IMR-90 (cell line): ENCODE measurements around the gene STX16. TPM values are rescaled to one million over a fixed set of nuclear protein-coding genes. Genes with fewer than 3 reads are reported as not detected.

Experiments used
- ATAC-seq: fragments of 200-7000 bp; cut with Tn5 transposase; 2 replicates; pipeline ENCODE4 v1.9.1; 2020; ENCODE audit warnings: low read depth, mild to moderate bottlenecking, moderate library complexity
- BruUV-seq: library from RNA; stranded (reverse); fragments of 400-500 nt; replicated peaks from 2 replicates; lab custom pipeline; 2021; lab: Mats Ljungman, UMichigan
- CTCF ChIA-PET: fragments of 300-600 bp; formaldehyde crosslinking; extraction: SDS; loops from one replicate; lab custom pipeline; 2021; ENCODE audit warnings: antibody characterized with exemption; lab: Yijun Ruan, JAX
- POLR2A ChIA-PET: fragments of 300-600 bp; sonication (Branson Sonifier 250); formaldehyde crosslinking; loops from one replicate; lab custom pipeline; 2022; ENCODE audit warnings: antibody characterized with exemption; ENCODE audit not compliant: unreplicated experiment; lab: Charles Lee
- DNase-seq: peaks from one replicate; pipeline ENCODE4 v3.0.0; 2013
- H2AFZ ChIP-seq: replicated peaks from 2 replicates; pipeline ENCODE3; 2013; ENCODE audit warnings: low read length, mild to moderate bottlenecking; ENCODE audit not compliant: poor library complexity
- H2AK5ac ChIP-seq: 2 replicates; pipeline ENCODE4 v1.6.1; 2013; ENCODE audit warnings: low read depth, low read length, inconsistent platforms
- H2AK9ac ChIP-seq: replicated peaks from 2 replicates; pipeline ENCODE3; 2013; ENCODE audit warnings: mild to moderate bottlenecking, low read depth, low read length, moderate library complexity; ENCODE audit not compliant: poor library complexity
- H2BK120ac ChIP-seq: 2 replicates; pipeline ENCODE4 v1.6.1; 2013; ENCODE audit warnings: low read depth, low read length, inconsistent platforms
- H2BK15ac ChIP-seq: 3 replicates; pipeline ENCODE4 v1.6.1; 2013; ENCODE audit warnings: low read depth, low read length, inconsistent platforms
- H2BK20ac ChIP-seq: 2 replicates; pipeline ENCODE4 v1.6.1; 2013; ENCODE audit warnings: low read depth, mild to moderate bottlenecking, inconsistent platforms, low read length, moderate library complexity
- H2BK5ac ChIP-seq: 2 replicates; pipeline ENCODE4 v1.6.1; 2013; ENCODE audit warnings: mild to moderate bottlenecking, low read depth, low read length, inconsistent platforms; ENCODE audit not compliant: poor library complexity, severe bottlenecking
- H3K14ac ChIP-seq: replicated peaks from 2 replicates; pipeline ENCODE4 v1.6.1; 2013; ENCODE audit warnings: low read depth, low read length, inconsistent platforms
- H3K18ac ChIP-seq: 2 replicates; pipeline ENCODE4 v1.6.1; 2013; ENCODE audit warnings: low read depth, low read length, control low read depth
- H3K23ac ChIP-seq: 2 replicates; pipeline ENCODE4 v1.6.1; 2013; ENCODE audit warnings: low read depth, low read length, inconsistent platforms
- H3K27ac ChIP-seq: 2 replicates; pipeline ENCODE4 v1.5.1; 2013; ENCODE audit warnings: mild to moderate bottlenecking, control low read depth, low read length; ENCODE audit not compliant: insufficient read depth
- H3K27me3 ChIP-seq: 2 replicates; pipeline ENCODE4 v1.6.1; 2013; ENCODE audit warnings: low read length; ENCODE audit not compliant: control insufficient read depth, insufficient read depth
- H3K36me3 ChIP-seq: 2 replicates; pipeline ENCODE4 v1.6.1; 2013; ENCODE audit warnings: low read length, mixed read lengths; ENCODE audit not compliant: control insufficient read depth, insufficient read depth
- H3K4ac ChIP-seq: 2 replicates; pipeline ENCODE4 v1.6.1; 2013; ENCODE audit warnings: low read depth, low read length, inconsistent platforms
- H3K4me1 ChIP-seq: 2 replicates; pipeline ENCODE4 v1.6.1; 2013; ENCODE audit warnings: low read length, mixed read lengths; ENCODE audit not compliant: control insufficient read depth, insufficient read depth
- H3K4me2 ChIP-seq: 2 replicates; pipeline ENCODE4 v1.6.1; 2013; ENCODE audit warnings: low read depth, mild to moderate bottlenecking, control low read depth, low read length, moderate library complexity
- H3K4me3 ChIP-seq: 2 replicates; pipeline ENCODE4 v1.5.1; 2013; ENCODE audit warnings: low read depth, mild to moderate bottlenecking, control low read depth, low read length, moderate library complexity; ENCODE audit not compliant: insufficient read depth
- H3K56ac ChIP-seq: 2 replicates; pipeline ENCODE4 v1.6.1; 2013; ENCODE audit warnings: low read length, inconsistent platforms; ENCODE audit not compliant: insufficient read depth; ENCODE audit errors: extremely low read depth
- H3K79me1 ChIP-seq, 2 experiments: 2 replicates each; pipeline ENCODE4 v1.6.1; 2013; ENCODE audit warnings: low read length in 2 of 2, inconsistent platforms in 1 of 2, low read depth in 1 of 2
- H3K9ac ChIP-seq: 2 replicates; pipeline ENCODE4 v1.6.1; 2013; ENCODE audit warnings: low read depth, low read length, control low read depth
- H3K9me1 ChIP-seq: 2 replicates; pipeline ENCODE4 v1.6.1; 2013; ENCODE audit warnings: low read length, inconsistent platforms; ENCODE audit not compliant: insufficient read depth
- H3K9me3 ChIP-seq: 2 replicates; pipeline ENCODE4 v1.6.1; 2013; ENCODE audit warnings: low read length; ENCODE audit not compliant: control insufficient read depth, insufficient read depth
- H4K20me1 ChIP-seq: 2 replicates; pipeline ENCODE4 v1.6.1; 2013; ENCODE audit warnings: low read length, inconsistent platforms; ENCODE audit not compliant: insufficient read depth
- H4K5ac ChIP-seq: 2 replicates; pipeline ENCODE4 v1.6.1; 2013; ENCODE audit warnings: mild to moderate bottlenecking, low read depth, low read length, control low read depth
- H4K8ac ChIP-seq, 2 experiments: 2 replicates each; pipeline ENCODE4 v1.6.1; 2013; ENCODE audit warnings: low read depth in 2 of 2, low read length in 2 of 2, control low read depth in 1 of 2, inconsistent platforms in 1 of 2
- H4K91ac ChIP-seq: 2 replicates; pipeline ENCODE4 v1.6.1; 2013; ENCODE audit warnings: low read depth, low read length, inconsistent platforms; ENCODE audit not compliant: insufficient read depth
- BHLHE40 ChIP-seq: fragments of 150-350 bp; IDR thresholded peaks from 2 replicates; pipeline ENCODE4 v1.6.1; 2016; ENCODE audit warnings: mild to moderate bottlenecking, low read depth, low read length
- CEBPB ChIP-seq: IDR thresholded peaks from 2 replicates; pipeline ENCODE4 v1.6.1; 2012; ENCODE audit warnings: low read depth, low read length, improper control_type of control experiment
- CHD1 ChIP-seq: IDR thresholded peaks from 2 replicates; pipeline ENCODE4 v1.6.1; 2012; ENCODE audit warnings: low read depth, low read length, improper control_type of control experiment
- FOS ChIP-seq: fragments of 150-350 bp; IDR thresholded peaks from 2 replicates; pipeline ENCODE4 v1.6.1; 2016; ENCODE audit warnings: low read depth, low read length
- MAZ ChIP-seq: IDR thresholded peaks from 2 replicates; pipeline ENCODE4 v1.6.1; 2012; ENCODE audit warnings: low read depth, mild to moderate bottlenecking, low read length, improper control_type of control experiment, moderate library complexity, borderline replicate concordance
- MXI1 ChIP-seq: IDR thresholded peaks from 2 replicates; pipeline ENCODE4 v1.6.1; 2012; ENCODE audit warnings: low read depth, mild to moderate bottlenecking, low read length, moderate library complexity, borderline replicate concordance
- NFE2L2 ChIP-seq: fragments of 150-350 bp; IDR thresholded peaks from 2 replicates; pipeline ENCODE4 v1.6.1; 2016; ENCODE audit warnings: low read depth, mild to moderate bottlenecking, low read length
- POLR2A ChIP-seq: IDR thresholded peaks from 2 replicates; pipeline ENCODE4 v1.6.1; 2012; ENCODE audit warnings: mild to moderate bottlenecking, low read depth, low read length
- RAD21 ChIP-seq: IDR thresholded peaks from 2 replicates; pipeline ENCODE4 v1.6.1; 2012; ENCODE audit warnings: low read length, improper control_type of control experiment
- RCOR1 ChIP-seq: IDR thresholded peaks from 2 replicates; pipeline ENCODE4 v1.6.1; 2012; ENCODE audit warnings: mild to moderate bottlenecking, low read length, improper control_type of control experiment; ENCODE audit not compliant: insufficient replicate concordance
- RFX5 ChIP-seq: IDR thresholded peaks from 2 replicates; pipeline ENCODE4 v1.8.0; 2012; ENCODE audit warnings: low read depth, mild to moderate bottlenecking, low read length, moderate library complexity
- SMC3 ChIP-seq: fragments of 150-350 bp; IDR thresholded peaks from 2 replicates; pipeline ENCODE4 v1.6.1; 2016; ENCODE audit warnings: low read depth, mild to moderate bottlenecking, antibody characterized with exemption, low read length, moderate library complexity
- WGBS, 2 experiments: methylation state at CpG; one replicate each; pipeline versions ENCODE4 v1.1.5 to v1.1.7; 2013; ENCODE audit warnings: missing lambda C conversion rate in 2 of 2; ENCODE audit not compliant: insufficient read length in 1 of 2; ENCODE audit errors: extremely low coverage in 2 of 2; 5-methylcytosine and 5-hydroxymethylcytosine counted together
- dilution Hi-C: fragments of 300-500 bp; cut with HindIII; formaldehyde crosslinking; loops from one replicate; pipeline ENCODE4 v1.14.3; 2018; ENCODE audit warnings: low sequenced_read_pairs; ENCODE audit not compliant: unreplicated experiment
- in situ Hi-C: fragments of 300-500 bp; cut with MboI; formaldehyde crosslinking; loops from 3 replicates; pipeline ENCODE4 v1.14.3; 2019; ENCODE audit warnings: low sequenced_read_pairs, inconsistent platforms, mixed read lengths
- intact Hi-C: fragments of 100-400 bp; cut with micrococcal nuclease; formaldehyde crosslinking; loops from 2 replicates; pipeline ENCODE4 v1.10.0; 2022
- polyA plus RNA-seq, 3 experiments: library from polyadenylated mRNA; depleted of rRNA; stranded (reverse); fragments of >200 nt; gene quantifications; 2 replicates each; pipeline ENCODE4 v1.2.3, GENCODE V29; 2012; ENCODE audit warnings: low replicate concordance in 1 of 3
- total RNA-seq: library from RNA; depleted of rRNA; stranded (reverse); fragments of >200 nt; gene quantifications from 2 replicates; pipeline ENCODE4 v1.2.3, GENCODE V29; 2012
- TF ChIP-seq, protein P1 (sequence below): conservative IDR thresholded peaks from 2 replicates; pipeline ENCODE4 v1.5.1; 2012; ENCODE audit warnings: mild to moderate bottlenecking, low read depth, low read length, improper control_type of control experiment
- TF ChIP-seq, protein P2 (sequence below): fragments of 150-350 bp; IDR thresholded peaks from 2 replicates; pipeline ENCODE4 v1.6.1; 2016; ENCODE audit warnings: low read depth, mild to moderate bottlenecking, low read length, moderate library complexity, borderline replicate concordance

The STX16 gene
- total and polyA plus RNA-seq, 2 of the 4 experiments (the other 2 are of a cell fraction), result 26.9 to 58.2 TPM

DNA sequence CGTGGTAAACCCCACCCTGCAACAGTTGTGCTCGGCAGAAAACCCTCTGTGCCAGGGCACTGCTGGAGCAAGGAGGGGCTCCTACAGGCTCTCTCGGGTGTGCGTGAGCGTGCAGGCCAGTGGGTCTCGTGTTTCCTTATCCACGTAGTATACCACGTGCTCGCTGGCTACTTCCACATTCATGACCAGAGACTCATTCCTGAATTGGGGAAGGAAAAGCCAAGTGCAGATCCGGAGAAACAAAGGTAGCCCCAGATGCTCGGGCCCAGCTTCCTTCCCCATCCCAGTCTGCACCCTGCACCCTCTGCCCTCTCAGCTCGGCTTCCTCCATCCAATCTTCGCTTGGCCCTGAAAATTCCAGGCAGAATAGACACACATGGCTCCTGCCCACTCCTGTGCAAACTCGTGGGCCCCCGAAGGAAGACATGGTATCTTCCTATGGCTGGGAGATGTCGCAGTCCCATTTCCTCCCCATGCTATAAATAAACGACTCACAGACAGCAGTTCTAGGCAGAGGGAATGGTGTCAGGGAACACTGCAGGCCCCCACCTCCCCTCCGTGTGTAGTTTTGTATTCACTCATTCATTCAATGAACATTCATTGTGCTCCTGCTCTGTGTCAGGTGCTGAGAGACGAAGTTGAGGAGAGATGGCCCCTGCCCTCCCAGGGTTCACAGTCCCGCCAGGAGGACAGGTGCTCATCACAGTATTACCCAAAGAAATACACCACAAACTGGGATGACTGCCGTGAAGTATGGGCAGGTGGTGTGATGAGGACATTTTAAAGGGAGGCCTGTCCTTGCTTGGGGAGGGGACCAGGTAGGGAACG lies 71.1 kb downstream of the STX16 start:
- H3K27ac ChIP-seq, result no peak overlapping the region
- no peaks in the 10 kb centered on the region for H3K9me3 ChIP-seq
- intact Hi-C loops, result no loop called here
- H3K23ac ChIP-seq, result no peak overlapping the region
- H4K20me1 ChIP-seq, result no peaks in the 10 kb centered on the region
- H3K4me1 ChIP-seq, result no peaks in the 10 kb centered on the region
- no peak overlapping the region for H4K91ac ChIP-seq
- no peak overlapping the region for H3K56ac ChIP-seq
- ATAC-seq (no peak), DNase-seq (no peak)
- H4K8ac ChIP-seq, result no peak overlapping the region
- WGBS, 2 experiments, result 57% methylated on average over 6 of the region's 22 CpGs; no CpG with 5 or more reads in 1 of the 2 experiments
- BruUV-seq, result no TSS peak
- no peaks in the 10 kb centered on the region for H3K79me1 ChIP-seq
- no peak overlapping the region for H2BK5ac ChIP-seq
- ChIA-PET POLR2A (no interaction called here), CTCF (no interaction called here)
- dilution Hi-C loops, result no loop called here
- no peak overlapping the region for H3K18ac ChIP-seq
- peaks cover 37% of the 10 kb centered on the region for H3K27me3 ChIP-seq
- no peak overlapping the region for H2AK5ac ChIP-seq
- in situ Hi-C loops, result no loop called here
- no peak overlapping the region for H2BK120ac ChIP-seq
- H3K14ac ChIP-seq, result no peak overlapping the region
- no peak overlapping the region for H3K4ac ChIP-seq
- no peak overlapping the region for H2BK15ac ChIP-seq
- no peak overlapping the region for H3K4me2 ChIP-seq
- TF ChIP-seq RFX5 (no peak), RCOR1 (no peak), CEBPB (no peak), BHLHE40 (no peak), CHD1 (no peak), RAD21 (no peak), MAZ (no peak), FOS (no peak), MXI1 (no peak), SMC3 (no peak), POLR2A (no peak), NFE2L2 (no peak)
- TF ChIP-seq, protein P1, sequence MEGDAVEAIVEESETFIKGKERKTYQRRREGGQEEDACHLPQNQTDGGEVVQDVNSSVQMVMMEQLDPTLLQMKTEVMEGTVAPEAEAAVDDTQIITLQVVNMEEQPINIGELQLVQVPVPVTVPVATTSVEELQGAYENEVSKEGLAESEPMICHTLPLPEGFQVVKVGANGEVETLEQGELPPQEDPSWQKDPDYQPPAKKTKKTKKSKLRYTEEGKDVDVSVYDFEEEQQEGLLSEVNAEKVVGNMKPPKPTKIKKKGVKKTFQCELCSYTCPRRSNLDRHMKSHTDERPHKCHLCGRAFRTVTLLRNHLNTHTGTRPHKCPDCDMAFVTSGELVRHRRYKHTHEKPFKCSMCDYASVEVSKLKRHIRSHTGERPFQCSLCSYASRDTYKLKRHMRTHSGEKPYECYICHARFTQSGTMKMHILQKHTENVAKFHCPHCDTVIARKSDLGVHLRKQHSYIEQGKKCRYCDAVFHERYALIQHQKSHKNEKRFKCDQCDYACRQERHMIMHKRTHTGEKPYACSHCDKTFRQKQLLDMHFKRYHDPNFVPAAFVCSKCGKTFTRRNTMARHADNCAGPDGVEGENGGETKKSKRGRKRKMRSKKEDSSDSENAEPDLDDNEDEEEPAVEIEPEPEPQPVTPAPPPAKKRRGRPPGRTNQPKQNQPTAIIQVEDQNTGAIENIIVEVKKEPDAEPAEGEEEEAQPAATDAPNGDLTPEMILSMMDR, result no peak
- TF ChIP-seq, protein P2, sequence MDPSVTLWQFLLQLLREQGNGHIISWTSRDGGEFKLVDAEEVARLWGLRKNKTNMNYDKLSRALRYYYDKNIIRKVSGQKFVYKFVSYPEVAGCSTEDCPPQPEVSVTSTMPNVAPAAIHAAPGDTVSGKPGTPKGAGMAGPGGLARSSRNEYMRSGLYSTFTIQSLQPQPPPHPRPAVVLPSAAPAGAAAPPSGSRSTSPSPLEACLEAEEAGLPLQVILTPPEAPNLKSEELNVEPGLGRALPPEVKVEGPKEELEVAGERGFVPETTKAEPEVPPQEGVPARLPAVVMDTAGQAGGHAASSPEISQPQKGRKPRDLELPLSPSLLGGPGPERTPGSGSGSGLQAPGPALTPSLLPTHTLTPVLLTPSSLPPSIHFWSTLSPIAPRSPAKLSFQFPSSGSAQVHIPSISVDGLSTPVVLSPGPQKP, result no peak
- no peak overlapping the region for H4K5ac ChIP-seq
- no peak overlapping the region for H3K9ac ChIP-seq
- H2AK9ac ChIP-seq, result no peak overlapping the region
- no peak overlapping the region for H2AFZ ChIP-seq
- H3K4me3 ChIP-seq, result no peak overlapping the region
- H3K36me3 ChIP-seq, result no peaks in the 10 kb centered on the region
- H3K9me1 ChIP-seq, result no peaks in the 10 kb centered on the region
- H2BK20ac ChIP-seq, result no peak overlapping the region
